Activated naive CD8-positive, alpha-beta T cell (primary cell): ENCODE results near the gene PEAK1.
"Not testable (repeated sequence)": the region's sequence is repeated elsewhere in the genome, so short reads cannot be mapped to it uniquely, and the experiment has no call there.

Experiments
- H3K27ac Mint-ChIP-seq: one replicate; pipeline ENCODE4 v1.8.0; 2021; ENCODE audit warnings: mixed read lengths
- H3K27me3 Mint-ChIP-seq: one replicate; pipeline ENCODE4 v1.8.0; 2021; ENCODE audit warnings: mixed read lengths
- H3K36me3 Mint-ChIP-seq: one replicate; pipeline ENCODE4 v1.8.0; 2021; ENCODE audit warnings: mixed read lengths
- H3K4me1 Mint-ChIP-seq: one replicate; pipeline ENCODE4 v1.8.0; 2021; ENCODE audit warnings: low read depth, mixed read lengths
- H3K4me3 Mint-ChIP-seq: one replicate; pipeline ENCODE4 v1.8.0; 2021; ENCODE audit warnings: mild to moderate bottlenecking, mixed read lengths
- H3K9me3 Mint-ChIP-seq: one replicate; pipeline ENCODE4 v1.8.0; 2021; ENCODE audit warnings: low read depth, mixed read lengths

Gene PEAK1

DNA sequence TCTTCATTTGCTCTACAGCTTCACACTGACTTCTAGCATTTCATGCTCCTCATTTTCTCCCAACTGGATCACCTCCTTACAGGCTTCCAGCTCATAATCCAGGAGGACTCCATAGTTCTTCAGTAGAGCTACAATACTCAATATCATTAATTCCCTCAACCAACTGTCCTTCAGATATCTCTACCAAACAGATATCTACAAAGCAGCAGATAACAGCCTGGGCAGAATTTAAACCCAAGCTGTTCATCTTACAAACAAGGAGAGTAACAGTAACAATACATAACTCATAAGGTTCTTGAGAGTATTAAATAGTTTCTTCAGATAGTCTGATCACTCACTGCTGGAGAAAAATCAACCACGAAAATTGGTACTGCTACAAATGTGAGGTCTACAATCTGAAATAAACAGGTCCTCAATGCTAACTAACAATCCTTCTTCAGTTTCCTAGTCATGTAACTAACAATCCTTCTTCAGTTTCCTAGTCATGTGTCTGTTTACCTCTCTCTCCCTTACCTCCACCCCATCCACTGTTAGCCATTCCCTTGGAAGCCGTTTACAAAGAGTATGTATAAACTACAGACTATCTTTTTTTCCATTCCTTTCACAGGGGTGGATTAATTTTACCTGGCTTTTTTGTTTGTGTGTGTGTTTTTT lies 5.0 kb downstream of the PEAK1 start:
- H3K27me3 Mint-ChIP-seq = no peaks in the 10 kb centered on the region
- no peak overlapping the region for H3K27ac Mint-ChIP-seq
- H3K4me3 Mint-ChIP-seq = no peak overlapping the region
- no peaks in the 10 kb centered on the region for H3K9me3 Mint-ChIP-seq
- no peaks in the 10 kb centered on the region for H3K36me3 Mint-ChIP-seq
- H3K4me1 Mint-ChIP-seq = peaks cover 36% of the 10 kb centered on the region

- Mint-ChIP-seq H3K4me3 (no peak overlapping the region), H3K36me3 (no peaks in the 10 kb centered on the region), H3K4me1 (peaks cover 41% of the 10 kb centered on the region), H3K27me3 (no peaks in the 10 kb centered on the region), H3K9me3 (no peaks in the 10 kb centered on the region), H3K27ac (no peak overlapping the region)
Observed at GRCh38 chr15:77413699-77414349, 6.1 kb downstream of the PEAK1 start.

DNA sequence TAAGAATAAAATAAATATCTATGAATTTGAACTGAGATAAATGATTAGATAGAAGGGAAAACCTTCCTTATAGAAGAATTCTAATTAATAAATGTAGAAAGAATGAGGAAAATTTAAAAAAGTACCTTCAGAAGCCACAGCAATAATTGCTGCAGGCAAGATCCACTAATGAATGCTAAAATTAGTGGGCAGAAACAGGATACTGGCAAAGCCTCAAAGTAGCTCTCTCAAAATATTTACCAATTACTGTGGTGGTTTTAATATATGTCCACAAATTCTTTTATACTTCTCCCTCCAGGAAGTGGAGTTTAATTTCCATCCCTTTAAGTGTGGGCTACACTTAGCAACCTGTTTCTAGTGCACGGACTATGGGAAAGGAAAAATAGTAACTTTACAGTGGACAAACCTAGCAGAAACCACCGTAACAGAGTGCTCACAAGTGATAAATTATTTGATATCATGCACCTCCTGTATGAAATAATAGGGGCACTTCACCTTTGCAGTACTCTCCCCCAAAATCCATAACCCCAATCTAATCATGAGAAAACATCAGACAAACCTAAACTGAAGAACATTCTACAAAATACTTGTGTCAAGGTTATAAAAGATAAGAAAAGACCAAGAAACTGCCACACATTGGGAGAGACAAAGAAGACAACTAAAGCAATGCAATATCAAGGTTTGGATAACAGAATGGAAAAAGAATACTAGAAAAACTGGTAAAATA lies 6.8 kb downstream of the PEAK1 start:
- no peaks in the 10 kb centered on the region for H3K36me3 Mint-ChIP-seq
- H3K4me1 Mint-ChIP-seq = peaks cover 34% of the 10 kb centered on the region
- H3K4me3 Mint-ChIP-seq = no peak overlapping the region
- H3K27ac Mint-ChIP-seq = no peak overlapping the region
- no peaks in the 10 kb centered on the region for H3K9me3 Mint-ChIP-seq
- no peaks in the 10 kb centered on the region for H3K27me3 Mint-ChIP-seq

- Mint-ChIP-seq H3K4me1 (peaks cover 33% of the 10 kb centered on the region), H3K9me3 (no peaks in the 10 kb centered on the region), H3K27me3 (no peaks in the 10 kb centered on the region), H3K27ac (no peak overlapping the region), H3K4me3 (no peak overlapping the region), H3K36me3 (no peaks in the 10 kb centered on the region)
Observed at GRCh38 chr15:77411619-77411976, 8.3 kb downstream of the PEAK1 start.

DNA sequence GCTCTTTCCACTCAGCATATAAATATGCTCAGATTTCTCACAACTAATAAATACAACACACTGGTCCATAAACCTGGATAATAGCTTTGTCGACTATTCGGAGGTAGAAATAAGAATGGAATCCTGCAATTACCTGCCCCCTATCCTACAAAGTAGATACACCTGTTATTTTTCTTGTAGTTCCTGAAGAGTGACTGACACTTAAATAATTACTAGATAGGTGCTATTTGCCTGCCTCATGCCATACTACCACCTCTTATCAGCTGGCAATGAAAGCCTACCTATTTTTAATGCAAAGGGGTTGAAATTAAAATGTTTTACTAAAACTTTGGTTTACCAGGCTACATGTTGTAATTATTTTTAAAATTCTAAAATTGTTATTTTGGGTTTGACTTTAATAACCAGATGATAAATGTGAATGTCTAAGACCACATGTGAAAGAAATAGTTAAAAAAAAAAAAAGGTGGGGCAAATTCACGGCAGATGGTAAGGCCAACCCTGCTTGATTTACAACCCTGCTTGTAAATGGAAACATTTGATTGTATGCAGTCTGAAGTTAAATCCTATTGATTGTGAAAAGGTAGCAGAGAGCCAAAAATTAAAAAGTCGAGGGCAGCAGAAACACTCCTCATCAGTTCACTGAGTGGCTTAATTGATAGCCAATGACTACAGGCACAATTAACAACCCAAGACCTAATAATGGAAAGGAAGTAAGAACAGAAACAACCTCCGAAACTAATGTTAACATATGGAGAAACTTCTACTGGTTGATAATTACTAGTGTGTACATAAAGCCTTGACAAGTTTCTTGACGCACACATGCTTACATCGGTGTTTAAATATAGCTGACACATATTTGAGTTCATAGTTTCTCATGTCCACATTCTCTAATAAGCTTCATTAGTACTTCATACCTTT lies 8.9 kb downstream of the PEAK1 start:
- Mint-ChIP-seq H3K4me3 (peak overlapping the region; percentile 2), H3K4me1 (peaks cover 39% of the 10 kb centered on the region), H3K27me3 (no peaks in the 10 kb centered on the region), H3K9me3 (no peaks in the 10 kb centered on the region), H3K27ac (no peak overlapping the region), H3K36me3 (no peaks in the 10 kb centered on the region)

DNA sequence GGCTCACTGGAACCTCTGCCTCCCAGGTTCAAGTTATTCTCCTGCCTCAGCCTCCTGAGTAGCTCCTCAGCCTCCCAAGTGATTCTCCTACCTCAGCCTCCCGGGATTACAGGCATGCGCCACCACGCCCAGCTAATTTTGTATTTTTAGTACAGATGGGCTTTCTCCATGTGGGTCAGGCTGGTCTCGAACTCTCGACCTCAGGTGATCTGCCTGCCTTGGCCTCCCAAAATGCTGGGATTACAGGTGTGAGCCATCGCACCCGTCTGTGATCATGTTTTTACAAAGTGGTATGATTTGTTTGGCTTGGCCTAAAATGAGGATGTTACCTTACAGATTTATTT lies 9.8 kb downstream of the PEAK1 start:
- H3K27me3 Mint-ChIP-seq, H3K36me3 Mint-ChIP-seq, H3K9me3 Mint-ChIP-seq: not testable (repeated sequence)
- Mint-ChIP-seq H3K27ac (peak overlapping the region; percentile 71), H3K4me3 (peak overlapping the region; percentile 71), H3K4me1 (peaks cover 41% of the 10 kb centered on the region)

DNA sequence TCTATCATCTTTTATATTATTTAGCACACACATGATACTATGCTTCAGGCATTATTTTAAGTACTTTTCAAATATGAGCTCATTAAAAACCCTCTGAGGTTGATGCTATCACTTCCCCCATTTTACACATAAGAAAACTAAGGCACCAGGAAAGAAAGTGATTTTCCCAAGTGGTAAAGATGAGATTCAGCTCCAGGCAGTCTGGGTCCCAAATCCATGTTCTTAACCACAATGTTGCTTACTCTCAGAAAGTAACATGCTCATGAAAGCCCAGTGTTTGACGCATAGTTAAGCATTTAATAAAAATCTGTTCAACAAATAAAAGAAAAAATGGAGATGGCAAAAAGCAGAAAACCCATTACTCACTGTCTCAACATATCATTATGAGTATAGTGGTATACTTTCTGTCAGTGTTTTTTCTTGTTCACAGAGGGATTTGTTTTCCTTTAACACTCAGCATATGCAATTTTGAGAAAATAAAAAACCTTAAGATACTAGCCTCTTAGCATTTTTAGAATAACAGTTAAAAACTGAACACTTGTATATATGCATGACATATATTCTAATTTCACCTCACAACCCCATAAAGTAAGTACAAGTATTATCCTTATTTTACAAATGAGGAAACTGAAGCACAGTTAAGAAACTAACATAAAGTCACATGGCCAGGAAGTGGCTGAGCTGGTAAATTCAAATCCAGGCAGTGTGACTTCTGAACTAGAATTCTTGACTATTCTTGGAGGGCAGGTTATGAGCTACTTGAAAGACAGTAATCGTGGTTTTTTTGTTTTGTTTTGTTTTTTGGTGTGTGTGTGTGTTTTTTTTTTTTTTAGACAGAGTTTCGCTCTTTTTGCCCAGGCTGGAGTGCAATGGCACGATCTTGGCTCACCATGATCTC lies 10.4 kb downstream of the PEAK1 start:
- H3K4me1 Mint-ChIP-seq = peaks cover 39% of the 10 kb centered on the region

GRCh38 chr15:77406846-77407245 lies 13.1 kb downstream of the PEAK1 start:
- Mint-ChIP-seq H3K4me3 (no peak overlapping the region), H3K27ac (no peak overlapping the region), H3K9me3 (no peaks in the 10 kb centered on the region), H3K36me3 (no peaks in the 10 kb centered on the region), H3K4me1 (peaks cover 53% of the 10 kb centered on the region), H3K27me3 (no peaks in the 10 kb centered on the region)

More for the DNA sequence above, 10.4 kb downstream of the PEAK1 start:
- Mint-ChIP-seq H3K27ac (peak overlapping the region; percentile 71), H3K9me3 (no peaks in the 10 kb centered on the region), H3K4me3 (peak overlapping the region; percentile 71), H3K27me3 (no peaks in the 10 kb centered on the region), H3K36me3 (no peaks in the 10 kb centered on the region)

DNA sequence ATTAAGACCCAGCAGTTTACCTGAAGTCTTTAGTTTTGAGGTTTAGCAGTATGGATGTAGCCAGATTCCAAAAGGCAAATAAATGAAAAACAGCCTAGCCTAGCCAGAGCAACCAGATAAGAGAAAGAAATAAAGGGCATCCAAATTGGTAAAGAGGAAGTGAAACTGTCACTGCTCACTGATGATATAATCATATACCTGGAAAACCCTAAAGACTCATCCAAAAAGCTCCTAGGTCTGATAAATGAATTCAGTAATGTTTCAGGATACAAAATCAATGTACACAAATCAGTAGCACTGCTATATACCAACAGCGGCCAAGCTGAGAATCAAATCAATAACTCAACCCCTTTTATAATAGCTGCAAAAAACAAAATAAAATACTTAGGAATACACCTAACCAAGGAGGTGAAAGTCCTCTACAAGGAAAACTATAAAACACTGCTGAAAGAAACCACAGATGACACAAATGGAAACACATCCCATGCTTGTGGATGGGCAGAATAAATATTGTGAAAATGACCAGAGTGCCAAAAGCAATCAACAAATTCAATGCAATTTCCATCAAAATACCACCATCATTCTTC lies 13.6 kb downstream of the PEAK1 start:
- Mint-ChIP-seq H3K27ac (peak overlapping the region; percentile 46), H3K4me1 (peaks cover 55% of the 10 kb centered on the region)
- H3K4me3 Mint-ChIP-seq, H3K9me3 Mint-ChIP-seq, H3K36me3 Mint-ChIP-seq, H3K27me3 Mint-ChIP-seq: not testable (repeated sequence)

DNA sequence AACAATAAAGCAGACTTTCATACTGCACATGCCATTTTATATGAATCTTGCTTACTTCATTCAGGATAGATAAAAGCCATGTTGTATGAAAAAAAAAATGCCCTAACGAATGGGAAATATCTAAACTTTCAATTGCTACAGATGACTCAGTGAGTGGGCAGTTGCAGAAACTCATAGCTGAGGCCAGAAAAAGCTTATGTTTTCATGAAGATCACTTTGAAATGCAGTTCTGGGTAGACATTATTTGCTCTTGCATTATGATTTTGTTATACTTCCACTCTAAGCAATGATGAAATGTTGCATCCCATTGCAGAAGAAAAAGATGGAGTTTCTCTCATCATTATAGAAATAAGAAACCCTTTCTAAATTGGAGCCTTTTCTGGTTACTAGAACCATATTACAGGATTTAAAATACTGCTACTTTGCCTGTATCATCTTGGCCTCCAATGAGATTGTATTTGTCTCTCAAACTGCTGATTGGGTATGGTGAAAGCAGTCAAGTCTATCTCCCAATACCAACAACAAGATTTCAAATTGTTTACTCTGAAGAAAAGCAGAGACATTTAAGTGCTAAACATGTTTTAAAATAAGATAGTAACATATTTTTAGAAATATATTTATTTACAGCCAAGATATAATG lies 17.0 kb downstream of the PEAK1 start:
- H3K27ac Mint-ChIP-seq = peak overlapping the region; percentile 62
- H3K4me1 Mint-ChIP-seq = peaks cover 42% of the 10 kb centered on the region
- peaks cover 10% of the 10 kb centered on the region for H3K36me3 Mint-ChIP-seq
- peaks cover 18% of the 10 kb centered on the region for H3K9me3 Mint-ChIP-seq
- H3K4me3 Mint-ChIP-seq = peak overlapping the region; percentile 5
- H3K27me3 Mint-ChIP-seq = no peaks in the 10 kb centered on the region

- Mint-ChIP-seq H3K9me3 (peaks cover 29% of the 10 kb centered on the region), H3K4me3 (no peak overlapping the region), H3K27ac (no peak overlapping the region), H3K27me3 (no peaks in the 10 kb centered on the region), H3K36me3 (peaks cover 22% of the 10 kb centered on the region), H3K4me1 (peaks cover 24% of the 10 kb centered on the region)
Observed at GRCh38 chr15:77400258-77400657, 19.6 kb downstream of the PEAK1 start.

GRCh38 chr15:77398927-77399326 lies 21.0 kb downstream of the PEAK1 start:
- Mint-ChIP-seq H3K27ac (no peak overlapping the region), H3K36me3 (peaks cover 25% of the 10 kb centered on the region), H3K4me1 (peaks cover 21% of the 10 kb centered on the region), H3K27me3 (no peaks in the 10 kb centered on the region), H3K9me3 (peaks cover 32% of the 10 kb centered on the region), H3K4me3 (no peak overlapping the region)

- Mint-ChIP-seq H3K4me1 (peaks cover 3% of the 10 kb centered on the region), H3K27ac (no peak overlapping the region), H3K27me3 (no peaks in the 10 kb centered on the region), H3K9me3 (peaks cover 32% of the 10 kb centered on the region), H3K4me3 (no peak overlapping the region), H3K36me3 (peaks cover 25% of the 10 kb centered on the region)
Observed at GRCh38 chr15:77396692-77397091, 23.2 kb downstream of the PEAK1 start.
